ENCODE results near the gene KMT2B. TPM values are rescaled to one million over a fixed set of nuclear protein-coding genes. Genes with fewer than 3 reads are reported as not detected.

KMT2B gene
- total and polyA plus RNA-seq, 9 of the 15 experiments (the other 6 are each of a cell fraction or from before 2014, with no cell fraction given): 0.63 to 43.9 (median 8.1) TPM

DNA sequence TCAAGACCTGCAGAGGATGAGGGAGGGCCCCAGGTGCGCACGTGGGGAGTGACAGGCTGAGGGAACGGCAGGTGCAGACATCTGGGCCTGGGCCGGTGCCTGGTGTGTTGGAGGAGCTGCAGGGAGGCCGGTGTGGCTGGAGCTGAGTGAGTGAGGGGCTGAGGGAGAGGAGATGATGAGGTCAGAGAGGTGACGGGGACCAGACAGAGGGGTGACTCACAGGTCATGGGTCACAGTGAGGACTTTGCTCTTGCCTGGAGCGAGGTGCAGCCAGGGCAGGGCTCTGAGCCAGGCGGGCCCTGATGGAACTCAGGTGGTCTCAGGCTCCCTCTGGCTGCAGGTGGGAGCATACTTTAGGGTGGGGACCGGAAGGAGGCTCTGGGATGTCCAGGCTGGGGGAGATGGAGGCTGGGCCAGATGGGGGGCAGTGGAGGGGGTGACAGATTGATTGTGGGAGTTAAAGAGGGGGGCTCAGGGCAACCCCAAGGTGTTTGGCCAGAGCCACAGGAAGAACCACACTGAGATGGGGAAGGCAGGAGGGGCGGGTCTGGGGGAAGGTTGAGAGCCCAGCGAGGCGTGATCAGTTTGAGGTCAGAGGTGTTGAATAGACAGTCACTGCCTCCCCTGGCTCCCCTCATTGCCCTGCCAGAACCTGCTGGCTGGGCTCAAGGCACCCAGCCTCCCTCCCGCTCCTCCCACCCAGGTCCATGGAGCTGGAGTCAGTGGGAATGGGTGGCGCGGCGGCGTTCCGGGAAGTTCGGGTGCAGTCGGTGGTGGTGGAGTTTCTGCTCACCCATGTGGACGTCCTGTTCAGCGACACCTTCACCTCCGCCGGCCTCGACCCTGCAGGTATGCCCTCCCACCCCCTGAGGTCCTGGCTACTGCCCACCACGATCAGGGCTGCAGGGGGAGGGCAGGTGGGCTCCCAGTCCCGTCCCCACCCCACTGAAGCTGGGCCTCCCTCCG, 65.9 kb downstream of the KMT2B start (continued):
- TF ChIP-seq, protein P1, sequence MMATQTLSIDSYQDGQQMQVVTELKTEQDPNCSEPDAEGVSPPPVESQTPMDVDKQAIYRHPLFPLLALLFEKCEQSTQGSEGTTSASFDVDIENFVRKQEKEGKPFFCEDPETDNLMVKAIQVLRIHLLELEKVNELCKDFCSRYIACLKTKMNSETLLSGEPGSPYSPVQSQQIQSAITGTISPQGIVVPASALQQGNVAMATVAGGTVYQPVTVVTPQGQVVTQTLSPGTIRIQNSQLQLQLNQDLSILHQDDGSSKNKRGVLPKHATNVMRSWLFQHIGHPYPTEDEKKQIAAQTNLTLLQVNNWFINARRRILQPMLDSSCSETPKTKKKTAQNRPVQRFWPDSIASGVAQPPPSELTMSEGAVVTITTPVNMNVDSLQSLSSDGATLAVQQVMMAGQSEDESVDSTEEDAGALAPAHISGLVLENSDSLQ (IDR thresholded peaks at IDR 0.05): no peak
- TF ChIP-seq RNF219 (CRISPR knock-in tag; IDR thresholded peaks at IDR 0.05): no peak
- TF ChIP-seq POLR2G (IDR thresholded peaks at IDR 0.05; ENCODE audit: low read depth, low read length): peak; percentile 18; the same call in 1 of the 2 replicates
- TF ChIP-seq RBM15 (IDR thresholded peaks at IDR 0.05; ENCODE audit: insufficient read depth, low read length): no peak
- no peak for TF ChIP-seq LEF1 (IDR thresholded peaks at IDR 0.05)
- no peak for TF ChIP-seq POLR3G (IDR thresholded peaks at IDR 0.05; ENCODE audit: extremely low read depth, insufficient read length, insufficient replicate concordance)
- TF ChIP-seq HMG20B (CRISPR knock-in tag; IDR thresholded peaks at IDR 0.05): no peak
- no peak for TF ChIP-seq ZNF384 (IDR thresholded peaks at IDR 0.05; ENCODE audit: low read depth, low read length)
- no peak for TF ChIP-seq MLLT1 (IDR thresholded peaks at IDR 0.05)
- no peak for TF ChIP-seq ZFP1 (CRISPR knock-in tag; IDR thresholded peaks at IDR 0.05)
- no peak for TF ChIP-seq ZNF197 (CRISPR knock-in tag; IDR thresholded peaks at IDR 0.05; ENCODE audit: low read depth)
- no peak for TF ChIP-seq ZZZ3 (IDR thresholded peaks at IDR 0.05)
- TF ChIP-seq JUN (IDR thresholded peaks at IDR 0.05; ENCODE audit: borderline replicate concordance, low read depth, low read length): peak; percentile 48; the same call in 1 of the 2 replicates
- TF ChIP-seq JUN (CRISPR knock-in tag; IDR thresholded peaks at IDR 0.05; ENCODE audit: borderline replicate concordance): no peak
- no peak for TF ChIP-seq FOXO4 (CRISPR knock-in tag; IDR thresholded peaks at IDR 0.05)
- TF ChIP-seq, protein P2, sequence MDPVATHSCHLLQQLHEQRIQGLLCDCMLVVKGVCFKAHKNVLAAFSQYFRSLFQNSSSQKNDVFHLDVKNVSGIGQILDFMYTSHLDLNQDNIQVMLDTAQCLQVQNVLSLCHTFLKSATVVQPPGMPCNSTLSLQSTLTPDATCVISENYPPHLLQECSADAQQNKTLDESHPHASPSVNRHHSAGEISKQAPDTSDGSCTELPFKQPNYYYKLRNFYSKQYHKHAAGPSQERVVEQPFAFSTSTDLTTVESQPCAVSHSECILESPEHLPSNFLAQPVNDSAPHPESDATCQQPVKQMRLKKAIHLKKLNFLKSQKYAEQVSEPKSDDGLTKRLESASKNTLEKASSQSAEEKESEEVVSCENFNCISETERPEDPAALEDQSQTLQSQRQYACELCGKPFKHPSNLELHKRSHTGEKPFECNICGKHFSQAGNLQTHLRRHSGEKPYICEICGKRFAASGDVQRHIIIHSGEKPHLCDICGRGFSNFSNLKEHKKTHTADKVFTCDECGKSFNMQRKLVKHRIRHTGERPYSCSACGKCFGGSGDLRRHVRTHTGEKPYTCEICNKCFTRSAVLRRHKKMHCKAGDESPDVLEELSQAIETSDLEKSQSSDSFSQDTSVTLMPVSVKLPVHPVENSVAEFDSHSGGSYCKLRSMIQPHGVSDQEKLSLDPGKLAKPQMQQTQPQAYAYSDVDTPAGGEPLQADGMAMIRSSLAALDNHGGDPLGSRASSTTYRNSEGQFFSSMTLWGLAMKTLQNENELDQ (CRISPR knock-in tag; IDR thresholded peaks at IDR 0.05; ENCODE audit: borderline replicate concordance): no peak
- TF ChIP-seq SP1 (CRISPR knock-in tag; IDR thresholded peaks at IDR 0.05): no peak
- no peak for TF ChIP-seq KDM5B (IDR thresholded peaks at IDR 0.05; ENCODE audit: insufficient replicate concordance, low read depth, low read length)
- no peak for TF ChIP-seq CC2D1A (IDR thresholded peaks at IDR 0.05)

Data from K562 (cell line).